ENCODE data around the gene TMPRSS9. TPM values are rescaled to one million over a fixed set of nuclear protein-coding genes. Genes with fewer than 3 reads are reported as not detected.
"Not testable (repeated sequence)": the region's sequence is repeated elsewhere in the genome, so short reads cannot be mapped to it uniquely, and the experiment has no call there.

TMPRSS9 gene
- polyA plus RNA-seq, 1 experiment = not detected

DNA sequence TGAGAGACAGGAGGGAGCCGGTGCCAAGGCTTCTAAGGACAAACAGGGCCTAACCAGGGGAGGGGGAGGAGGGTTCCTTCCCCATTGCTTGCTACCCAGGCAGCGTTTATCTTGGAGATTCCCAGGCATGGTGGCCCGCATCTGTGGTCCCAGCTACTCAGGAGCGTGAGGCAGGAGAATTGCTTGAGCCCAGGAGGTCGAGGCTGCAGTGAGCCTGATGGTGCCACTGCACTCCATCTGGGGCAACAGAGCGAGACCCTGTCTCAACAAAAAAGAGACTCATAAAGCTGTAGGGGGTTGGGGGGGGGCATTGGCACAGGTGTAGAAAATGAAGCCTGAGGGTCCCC, 55.9 kb downstream of the TMPRSS9 start:
- no peak for DNase-seq (ENCODE audit: low read depth)
- Histone ChIP-seq H3K27me3 (ENCODE audit: control insufficient read depth, insufficient read depth, low read length) (no peaks in the 10 kb centered on the region), H3K36me3 (ENCODE audit: control insufficient read depth, insufficient read depth, low read length) (peaks cover 3% of the 10 kb centered on the region), H3K4me3 (ENCODE audit: low read depth, low read length) (no peak overlapping the region)
- no peak for TF ChIP-seq CTCF (IDR thresholded peaks at IDR 0.05; ENCODE audit: insufficient read depth, low read depth, low read length)
- ChIA-PET POLR2A (no interaction called here), CTCF (no interaction called here)

GRCh38 chr19:2416321-2417097, 56.4 kb downstream of the TMPRSS9 start:
- POLR2A ChIA-PET = no interaction called here
- no peak for DNase-seq (ENCODE audit: low read depth)
- peaks cover 3% of the 10 kb centered on the region for H3K36me3 ChIP-seq (ENCODE audit: control insufficient read depth, insufficient read depth, low read length)
- H3K4me3 ChIP-seq (ENCODE audit: low read depth, low read length) = no peak overlapping the region
- CTCF ChIA-PET = no interaction called here
- H3K27me3 ChIP-seq (ENCODE audit: control insufficient read depth, insufficient read depth, low read length) = no peaks in the 10 kb centered on the region
- TF ChIP-seq CTCF (IDR thresholded peaks at IDR 0.05; ENCODE audit: insufficient read depth, low read depth, low read length) = no peak

- CTCF ChIA-PET = interaction anchor here (0.6 to 0.7 kb wide), 2 partner anchors 46 to 182 kb away, joined by 4 read pairs; no protein-coding TSS in a partner anchor
- POLR2A ChIA-PET; DNase-seq (ENCODE audit: low read depth); H3K36me3 ChIP-seq (ENCODE audit: control insufficient read depth, insufficient read depth, low read length); H3K4me3 ChIP-seq (ENCODE audit: low read depth, low read length); H3K27me3 ChIP-seq (ENCODE audit: control insufficient read depth, insufficient read depth, low read length): not testable (repeated sequence)
These were observed 57.4 kb downstream of the TMPRSS9 start for GRCh38 chr19:2417436-2417835.

GRCh38 chr19:2417881-2418406, 57.9 kb downstream of the TMPRSS9 start:
- H3K4me3 ChIP-seq (ENCODE audit: low read depth, low read length) = no peak overlapping the region
- no peak for TF ChIP-seq CTCF (IDR thresholded peaks at IDR 0.05; ENCODE audit: insufficient read depth, low read depth, low read length)
- no peak for DNase-seq (ENCODE audit: low read depth)
- CTCF ChIA-PET = interaction anchor here (0.6 to 0.7 kb wide), 2 partner anchors 45 to 182 kb away, joined by 4 read pairs; no protein-coding TSS in a partner anchor
- POLR2A ChIA-PET = no interaction called here
- no peaks in the 10 kb centered on the region for H3K27me3 ChIP-seq (ENCODE audit: control insufficient read depth, insufficient read depth, low read length)
- H3K36me3 ChIP-seq (ENCODE audit: control insufficient read depth, insufficient read depth, low read length) = peaks cover 3% of the 10 kb centered on the region

DNA sequence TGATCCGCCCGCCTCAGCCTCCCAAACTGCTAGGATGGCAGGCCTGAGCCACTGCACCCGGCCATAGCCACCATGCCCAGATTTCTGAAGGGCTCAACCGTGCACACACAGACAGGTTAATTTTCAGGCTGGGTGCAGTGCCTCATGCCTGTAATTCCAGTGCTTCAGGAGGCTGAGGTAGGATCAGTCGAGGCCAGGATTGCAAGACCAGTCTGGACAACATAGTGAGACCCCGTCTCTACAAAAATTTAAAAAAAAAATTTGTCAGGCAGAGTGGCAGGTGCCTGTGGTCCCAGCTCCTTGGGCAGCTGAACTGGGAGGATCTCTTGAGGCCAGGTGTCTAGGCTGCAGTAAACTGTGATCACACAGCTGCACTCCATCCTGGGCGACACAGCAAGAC, 59.7 kb downstream of the TMPRSS9 start:
- no peaks in the 10 kb centered on the region for H3K27me3 ChIP-seq (ENCODE audit: control insufficient read depth, insufficient read depth, low read length)
- no peak overlapping the region for H3K4me3 ChIP-seq (ENCODE audit: low read depth, low read length)
- no peak for TF ChIP-seq CTCF (IDR thresholded peaks at IDR 0.05; ENCODE audit: insufficient read depth, low read depth, low read length)
- no peak for DNase-seq (ENCODE audit: low read depth)
- peaks cover 5% of the 10 kb centered on the region for H3K36me3 ChIP-seq (ENCODE audit: control insufficient read depth, insufficient read depth, low read length)
- CTCF ChIA-PET = no interaction called here
- POLR2A ChIA-PET = no interaction called here

- no peak for TF ChIP-seq CTCF (IDR thresholded peaks at IDR 0.05; ENCODE audit: insufficient read depth, low read depth, low read length)
- H3K36me3 ChIP-seq (ENCODE audit: control insufficient read depth, insufficient read depth, low read length) = peaks cover 5% of the 10 kb centered on the region
- ChIA-PET CTCF (no interaction called here), POLR2A (no interaction called here)
- no peak overlapping the region for H3K4me3 ChIP-seq (ENCODE audit: low read depth, low read length)
- H3K27me3 ChIP-seq (ENCODE audit: control insufficient read depth, insufficient read depth, low read length) = no peaks in the 10 kb centered on the region
- no peak for DNase-seq (ENCODE audit: low read depth)
These were observed 60.4 kb downstream of the TMPRSS9 start for GRCh38 chr19:2420490-2420889.

Measured in BJ (cell line).